ENCODE measurements around the gene CCL24. TPM values are rescaled to one million over a fixed set of nuclear protein-coding genes. Genes with fewer than 3 reads are reported as not detected.
"Not testable (repeated sequence)": the region's sequence is repeated elsewhere in the genome, so short reads cannot be mapped to it uniquely, and the experiment has no call there.

CCL24 gene
- total RNA-seq, 1 donor from 2014 or later = not detected

GRCh38 chr7:75779516-75779915 lies 34.1 kb downstream of the CCL24 start:
- H3K4me1 Mint-ChIP-seq (ENCODE audit: unreplicated experiment); H3K27ac Mint-ChIP-seq (ENCODE audit: unreplicated experiment); H3K36me3 Mint-ChIP-seq (ENCODE audit: low read depth, unreplicated experiment); DNase-seq (ENCODE audit: low spot score); H3K9me3 Mint-ChIP-seq (ENCODE audit: unreplicated experiment); H3K4me3 Mint-ChIP-seq (ENCODE audit: unreplicated experiment); H3K27me3 Mint-ChIP-seq (ENCODE audit: unreplicated experiment): not testable (repeated sequence)

- H3K9me3 Mint-ChIP-seq (ENCODE audit: unreplicated experiment); H3K4me1 Mint-ChIP-seq (ENCODE audit: unreplicated experiment); H3K27me3 Mint-ChIP-seq (ENCODE audit: unreplicated experiment); H3K4me3 Mint-ChIP-seq (ENCODE audit: unreplicated experiment); H3K36me3 Mint-ChIP-seq (ENCODE audit: low read depth, unreplicated experiment); H3K27ac Mint-ChIP-seq (ENCODE audit: unreplicated experiment); DNase-seq (ENCODE audit: low spot score): not testable (repeated sequence)
Measured at GRCh38 chr7:75779035-75779434, 34.6 kb downstream of the CCL24 start.

DNA sequence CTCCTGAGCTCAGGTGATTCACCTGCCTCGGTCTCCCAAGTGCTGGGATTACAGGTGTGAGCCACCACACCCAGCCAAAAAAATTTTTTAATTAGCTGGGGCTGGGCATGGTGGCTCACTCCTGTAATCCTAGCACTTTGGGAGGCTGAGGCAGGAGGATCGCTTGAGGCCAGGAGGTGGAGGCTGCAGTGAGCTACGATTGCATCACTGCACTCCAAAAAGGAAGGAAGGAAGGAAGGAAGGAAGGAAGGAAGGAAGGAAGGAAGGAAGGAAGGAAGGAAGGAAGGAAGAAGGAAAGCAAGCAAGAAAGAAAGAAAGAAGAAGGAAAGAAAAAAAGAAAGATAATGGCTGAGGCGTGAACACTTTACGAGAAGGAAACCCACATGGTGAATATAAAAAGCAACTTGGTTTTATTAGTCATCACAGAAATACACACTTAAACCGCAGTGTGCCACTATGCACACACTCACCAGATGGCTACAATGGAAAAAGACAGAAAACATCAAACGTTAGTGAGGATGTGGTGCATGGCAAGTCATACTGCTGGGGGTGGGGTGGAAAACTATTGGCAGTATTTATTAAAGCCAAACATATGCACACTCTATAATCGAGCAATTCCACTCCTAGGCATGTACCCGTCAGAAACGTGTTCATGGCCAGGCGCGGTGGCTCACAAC lies 37.2 kb downstream of the CCL24 start:
- peaks cover 8% of the 10 kb centered on the region for H3K4me1 Mint-ChIP-seq (ENCODE audit: unreplicated experiment)
- no peaks in the 10 kb centered on the region for H3K36me3 Mint-ChIP-seq (ENCODE audit: low read depth, unreplicated experiment)
- TF ChIP-seq, protein P1, sequence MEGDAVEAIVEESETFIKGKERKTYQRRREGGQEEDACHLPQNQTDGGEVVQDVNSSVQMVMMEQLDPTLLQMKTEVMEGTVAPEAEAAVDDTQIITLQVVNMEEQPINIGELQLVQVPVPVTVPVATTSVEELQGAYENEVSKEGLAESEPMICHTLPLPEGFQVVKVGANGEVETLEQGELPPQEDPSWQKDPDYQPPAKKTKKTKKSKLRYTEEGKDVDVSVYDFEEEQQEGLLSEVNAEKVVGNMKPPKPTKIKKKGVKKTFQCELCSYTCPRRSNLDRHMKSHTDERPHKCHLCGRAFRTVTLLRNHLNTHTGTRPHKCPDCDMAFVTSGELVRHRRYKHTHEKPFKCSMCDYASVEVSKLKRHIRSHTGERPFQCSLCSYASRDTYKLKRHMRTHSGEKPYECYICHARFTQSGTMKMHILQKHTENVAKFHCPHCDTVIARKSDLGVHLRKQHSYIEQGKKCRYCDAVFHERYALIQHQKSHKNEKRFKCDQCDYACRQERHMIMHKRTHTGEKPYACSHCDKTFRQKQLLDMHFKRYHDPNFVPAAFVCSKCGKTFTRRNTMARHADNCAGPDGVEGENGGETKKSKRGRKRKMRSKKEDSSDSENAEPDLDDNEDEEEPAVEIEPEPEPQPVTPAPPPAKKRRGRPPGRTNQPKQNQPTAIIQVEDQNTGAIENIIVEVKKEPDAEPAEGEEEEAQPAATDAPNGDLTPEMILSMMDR (IDR thresholded peaks at IDR 0.05; ENCODE audit: unreplicated experiment) = no peak
- H3K9me3 Mint-ChIP-seq (ENCODE audit: unreplicated experiment) = no peaks in the 10 kb centered on the region
- no peak overlapping the region for H3K27ac Mint-ChIP-seq (ENCODE audit: unreplicated experiment)
- peaks cover 4% of the 10 kb centered on the region for H3K27me3 Mint-ChIP-seq (ENCODE audit: unreplicated experiment)
- H3K4me3 Mint-ChIP-seq (ENCODE audit: unreplicated experiment) = no peak overlapping the region
- no peak for DNase-seq (ENCODE audit: low spot score)

DNA sequence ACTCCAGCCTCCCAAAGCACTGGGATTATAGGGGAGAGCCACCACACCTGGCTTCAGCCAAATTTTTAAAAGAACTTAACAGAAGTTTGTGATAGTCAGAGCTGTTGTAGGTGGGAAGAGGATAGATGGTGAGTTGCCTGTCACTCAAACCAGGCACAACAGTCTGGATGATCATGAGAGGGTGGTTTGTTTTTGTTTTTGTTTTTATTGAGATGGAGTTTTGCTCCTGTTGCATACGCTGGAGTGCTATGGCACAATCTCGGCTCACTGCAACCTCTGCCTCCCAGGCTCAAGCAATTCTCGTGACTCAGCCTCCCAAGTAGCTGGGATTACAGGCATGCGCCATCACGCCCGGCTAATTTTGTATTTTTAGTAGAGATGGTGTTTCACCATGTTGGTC lies 39.6 kb downstream of the CCL24 start:
- H3K4me3 Mint-ChIP-seq (ENCODE audit: unreplicated experiment); H3K27me3 Mint-ChIP-seq (ENCODE audit: unreplicated experiment); H3K9me3 Mint-ChIP-seq (ENCODE audit: unreplicated experiment); DNase-seq (ENCODE audit: low spot score); H3K4me1 Mint-ChIP-seq (ENCODE audit: unreplicated experiment); H3K36me3 Mint-ChIP-seq (ENCODE audit: low read depth, unreplicated experiment); H3K27ac Mint-ChIP-seq (ENCODE audit: unreplicated experiment): not testable (repeated sequence)

- no peaks in the 10 kb centered on the region for H3K4me1 Mint-ChIP-seq (ENCODE audit: unreplicated experiment)
- H3K27me3 Mint-ChIP-seq (ENCODE audit: unreplicated experiment) = no peaks in the 10 kb centered on the region
- no peaks in the 10 kb centered on the region for H3K9me3 Mint-ChIP-seq (ENCODE audit: unreplicated experiment)
- no peak within 1 kb of the TSS for H3K27ac Mint-ChIP-seq (ENCODE audit: unreplicated experiment)
- no peak within 1 kb of the TSS for H3K4me3 Mint-ChIP-seq (ENCODE audit: unreplicated experiment)
- TF ChIP-seq, protein P1 (IDR thresholded peaks at IDR 0.05; ENCODE audit: unreplicated experiment) = no peak
- no peak for DNase-seq (ENCODE audit: low spot score)
- H3K36me3 Mint-ChIP-seq (ENCODE audit: low read depth, unreplicated experiment) = no peaks in the 10 kb centered on the region
Measured at GRCh38 chr7:75772081-75773077, 41.2 kb downstream of the CCL24 start, which contains the start of gene CCL26. Gene CCL26, minus strand, starts transcription at chr7:75772211. Its CDS starts 35 bp downstream, at chr7:75772176.

DNA sequence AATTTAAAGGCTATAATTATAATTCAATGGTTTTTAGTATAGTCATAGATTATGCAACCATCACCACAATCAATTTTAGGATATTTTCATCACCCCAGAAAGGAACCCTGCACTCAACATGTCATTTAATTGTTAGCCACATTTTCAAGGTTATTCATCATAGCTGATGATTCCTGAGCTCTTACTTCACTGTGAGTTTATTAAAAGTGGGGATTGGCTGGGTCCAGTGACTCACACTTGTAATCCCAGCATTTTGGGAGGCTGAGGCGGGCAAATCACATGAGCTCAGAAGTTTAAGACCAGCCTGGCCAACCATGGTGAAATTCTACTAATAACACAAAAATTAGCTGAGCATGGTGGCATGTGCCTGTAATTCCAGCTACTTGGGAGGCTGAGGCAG lies 42.4 kb downstream of the CCL24 start:
- no peaks in the 10 kb centered on the region for H3K9me3 Mint-ChIP-seq (ENCODE audit: unreplicated experiment)
- no peak for DNase-seq (ENCODE audit: low spot score)
- H3K36me3 Mint-ChIP-seq (ENCODE audit: low read depth, unreplicated experiment) = no peaks in the 10 kb centered on the region
- no peaks in the 10 kb centered on the region for H3K27me3 Mint-ChIP-seq (ENCODE audit: unreplicated experiment)
- no peak overlapping the region for H3K4me3 Mint-ChIP-seq (ENCODE audit: unreplicated experiment)
- TF ChIP-seq, protein P1 (IDR thresholded peaks at IDR 0.05; ENCODE audit: unreplicated experiment) = no peak
- H3K27ac Mint-ChIP-seq (ENCODE audit: unreplicated experiment) = no peak overlapping the region
- no peaks in the 10 kb centered on the region for H3K4me1 Mint-ChIP-seq (ENCODE audit: unreplicated experiment)
